ENCODE results near the gene MRC2. TPM values are rescaled to one million over a fixed set of nuclear protein-coding genes. Genes with fewer than 3 reads are reported as not detected.

The MRC2 gene
- total and polyA plus RNA-seq, 2 of the 13 experiments (the other 11 are each of a cell fraction or from before 2014, with no cell fraction given), result not detected

- no peak for TF ChIP-seq SOX13 (IDR thresholded peaks at IDR 0.05)
- TF ChIP-seq SOX13 (CRISPR knock-in tag; conservative IDR thresholded peaks at IDR 0.05 in 1 of 2, IDR thresholded peaks at IDR 0.05 in 1 of 2), result peak in 1 of 2 experiments; percentile 78; a peak in 2 of 4 replicates
- TF ChIP-seq RBM39 (IDR thresholded peaks at IDR 0.05; ENCODE audit: low read depth, low read length, poor library complexity, severe bottlenecking), result no peak
- TF ChIP-seq TCF12 (IDR thresholded peaks at IDR 0.05), result no peak
- TF ChIP-seq TCF12 (CRISPR knock-in tag; IDR thresholded peaks at IDR 0.05), result no peak
- peak; percentile 71 for TF ChIP-seq ARID5B (CRISPR knock-in tag; IDR thresholded peaks at IDR 0.05)
- peak; percentile 51 for TF ChIP-seq MNT (IDR thresholded peaks at IDR 0.05)
- 0 out of 2 replicates have a peak, but pooled peaks have one; percentile 45 for TF ChIP-seq HOXD1 (CRISPR knock-in tag; IDR thresholded peaks at IDR 0.05)
- peak; percentile 40; the same call in 1 of the 2 replicates for TF ChIP-seq IRF2 (CRISPR knock-in tag; IDR thresholded peaks at IDR 0.05)
- TF ChIP-seq ISL2 (CRISPR knock-in tag; IDR thresholded peaks at IDR 0.05), result peak; percentile 73
- no peak for TF ChIP-seq FOXM1 (CRISPR knock-in tag; IDR thresholded peaks at IDR 0.05)
- no peak for TF ChIP-seq CBFB (CRISPR knock-in tag; IDR thresholded peaks at IDR 0.05)
- TF ChIP-seq TARDBP (CRISPR knock-in tag; IDR thresholded peaks at IDR 0.05), result peak; percentile 96
- TF ChIP-seq ZNF317 (CRISPR knock-in tag; IDR thresholded peaks at IDR 0.05), result peak; percentile 81; the same call in 1 of the 2 replicates
- no peak; the same call in 1 of the 2 replicates for TF ChIP-seq ZNF138 (CRISPR knock-in tag; IDR thresholded peaks at IDR 0.05; ENCODE audit: low read depth)
- TF ChIP-seq AKAP8 (CRISPR knock-in tag; IDR thresholded peaks at IDR 0.05), result peak; percentile 87
- 0 out of 2 replicates have a peak, but pooled peaks have one; percentile 27 for TF ChIP-seq ZNF841 (CRISPR knock-in tag; IDR thresholded peaks at IDR 0.05; ENCODE audit: borderline replicate concordance)
- peak; percentile 73; the same call in 1 of the 2 replicates for TF ChIP-seq ZC3H13 (CRISPR knock-in tag; IDR thresholded peaks at IDR 0.05)
- TF ChIP-seq THAP11 (CRISPR knock-in tag; IDR thresholded peaks at IDR 0.05), result 0 out of 2 replicates have a peak, but pooled peaks have one; percentile 14
- TF ChIP-seq ZNF639 (CRISPR knock-in tag; conservative IDR thresholded peaks at IDR 0.05), result no peak
- no peak for TF ChIP-seq MAFG (CRISPR knock-in tag; IDR thresholded peaks at IDR 0.05)
- TF ChIP-seq U2AF2 (IDR thresholded peaks at IDR 0.05; ENCODE audit: low read depth, low read length), result no peak
Measured at GRCh38 chr17:62616993-62617893, 10.2 kb upstream of the MRC2 start (continued).

All from HepG2 (cell line).